Measurements from ENCODE around the gene IBTK. TPM values are rescaled to one million over a fixed set of nuclear protein-coding genes. Genes with fewer than 3 reads are reported as not detected.

The IBTK gene
- total and polyA plus RNA-seq, 2 of the 4 experiments (the other 2 are of a cell fraction): 9.7 to 45.0 TPM

DNA sequence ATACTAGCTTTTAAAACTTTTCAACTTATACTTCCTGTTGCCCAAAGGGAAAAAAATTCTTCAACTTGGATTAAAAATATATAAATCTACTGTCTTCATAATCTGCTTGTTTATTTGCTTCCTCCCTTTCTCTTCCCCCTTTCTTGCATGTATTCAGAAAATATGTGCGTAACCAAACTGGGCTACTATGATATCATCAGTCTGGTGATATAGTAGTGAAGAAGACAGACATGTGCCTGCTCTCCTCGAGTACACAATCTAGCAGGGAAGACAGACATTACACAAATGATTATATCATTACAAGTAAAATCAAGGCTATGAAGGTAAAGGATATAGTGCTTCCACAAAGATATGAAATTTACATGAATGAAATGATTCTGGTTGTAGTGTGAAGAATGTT is 31.0 kb downstream of the IBTK start:
- no TSS peak for BruUV-seq (replicated peaks)
- H3K4me1 ChIP-seq (ENCODE audit: control insufficient read depth, insufficient read depth, low read length): no peaks in the 10 kb centered on the region
- H2BK20ac ChIP-seq (ENCODE audit: low read depth, low read length): no peak overlapping the region
- H3K27ac ChIP-seq (ENCODE audit: insufficient read depth, low read length): no peak overlapping the region
- no peak overlapping the region for H2BK15ac ChIP-seq (ENCODE audit: low read depth, low read length)
- CTCF ChIA-PET: no interaction called here
- no peaks in the 10 kb centered on the region for H3K9me1 ChIP-seq (ENCODE audit: insufficient read depth, low read length)
- no peak overlapping the region for H2AK5ac ChIP-seq (ENCODE audit: low read depth, low read length)
- H2BK5ac ChIP-seq (ENCODE audit: low read depth, low read length, poor library complexity, severe bottlenecking): peak overlapping the region; percentile 26
- dilution Hi-C loops (cut with HindIII; ENCODE audit: low sequenced_read_pairs, unreplicated experiment) (no loop called here), intact Hi-C loops (cut with micrococcal nuclease) (no loop called here), in situ Hi-C loops (cut with MboI; ENCODE audit: low sequenced_read_pairs) (no loop called here)
- H4K8ac ChIP-seq (ENCODE audit: low read depth in 2 of 2, low read length in 2 of 2): no peak overlapping the region
- H4K91ac ChIP-seq (ENCODE audit: insufficient read depth, low read depth, low read length): no peak overlapping the region
- H3K18ac ChIP-seq (ENCODE audit: low read depth, low read length): no peak overlapping the region
- ATAC-seq (ENCODE audit: low read depth) (no peak), DNase-seq (no peak)
- peaks cover 10 to 11% of the 10 kb centered on the region in 2 experiments; a peak in 2 of 4 replicates for H3K79me1 ChIP-seq (ENCODE audit: low read depth in 1 of 2, low read length in 2 of 2)
- peaks cover 24% of the 10 kb centered on the region for H3K36me3 ChIP-seq (ENCODE audit: control insufficient read depth, insufficient read depth, low read length)
- no peak overlapping the region for H2AFZ ChIP-seq (replicated peaks; ENCODE audit: low read length, poor library complexity)
- no peak overlapping the region for H3K56ac ChIP-seq (ENCODE audit: extremely low read depth, insufficient read depth, low read length)
- H3K14ac ChIP-seq (replicated peaks; ENCODE audit: low read depth, low read length): no peak overlapping the region
- no peak overlapping the region for H2BK120ac ChIP-seq (ENCODE audit: low read depth, low read length)
- WGBS, 2 experiments (ENCODE audit: extremely low coverage in 2 of 2, insufficient read length in 1 of 2): no CpG with 5 or more reads among the region's 2 CpGs
- H3K9me3 ChIP-seq (ENCODE audit: control insufficient read depth, insufficient read depth, low read length): no peaks in the 10 kb centered on the region
- no peak overlapping the region for H3K4ac ChIP-seq (ENCODE audit: low read depth, low read length)
- H3K27me3 ChIP-seq (ENCODE audit: control insufficient read depth, insufficient read depth, low read length): no peaks in the 10 kb centered on the region
- TF ChIP-seq MAFK (IDR thresholded peaks at IDR 0.05; ENCODE audit: low read depth, low read length) (no peak), RFX5 (IDR thresholded peaks at IDR 0.05; ENCODE audit: low read depth, low read length) (no peak), CEBPB (IDR thresholded peaks at IDR 0.05; ENCODE audit: low read depth, low read length) (no peak), MXI1 (IDR thresholded peaks at IDR 0.05; ENCODE audit: borderline replicate concordance, low read depth, low read length) (no peak)
- POLR2A ChIA-PET (ENCODE audit: unreplicated experiment): no interaction called here
- no peak overlapping the region for H3K9ac ChIP-seq (ENCODE audit: low read depth, low read length)
- no peak overlapping the region for H3K4me2 ChIP-seq (ENCODE audit: low read depth, low read length)
- no peak overlapping the region for H4K5ac ChIP-seq (ENCODE audit: low read depth, low read length)
- no peak overlapping the region for H3K4me3 ChIP-seq (ENCODE audit: insufficient read depth, low read depth, low read length)
- H2AK9ac ChIP-seq (replicated peaks; ENCODE audit: low read depth, low read length, poor library complexity): no peak overlapping the region
- no peaks in the 10 kb centered on the region for H4K20me1 ChIP-seq (ENCODE audit: insufficient read depth, low read length)
- H3K23ac ChIP-seq (ENCODE audit: low read depth, low read length): no peak overlapping the region

Data from IMR-90 (cell line).